OCI-LY3 (cell line): ENCODE measurements around the gene MAD1L1.

ENCODE experiments used
- H2AFZ ChIP-seq: fragments of 200-600, 300-600 bp; shearing (Covaris generic); 2 replicates; pipeline ENCODE4 v1.6.0; 2014; ENCODE audit warnings: antibody characterized with exemption, low read depth, low read length
- H3K27ac ChIP-seq: fragments of 200-600, 300-600 bp; sonication (generic); 2 replicates; pipeline ENCODE4 v1.5.1; 2014; ENCODE audit warnings: mild to moderate bottlenecking, low read length, moderate library complexity, mixed read lengths
- H3K27me3 ChIP-seq: fragments of 200-600, 300-600 bp; sonication (generic); 2 replicates; pipeline ENCODE4 v1.6.1; 2014; ENCODE audit warnings: low read depth, low read length, mixed read lengths
- H3K36me3 ChIP-seq: fragments of 200-600, 300-600 bp; sonication (generic); replicated peaks from 2 replicates; pipeline ENCODE3; 2014; ENCODE audit warnings: low read depth, low read length, mixed read lengths
- H3K4me1 ChIP-seq: fragments of 300-600, 200-600 bp; sonication (generic); 2 replicates; pipeline ENCODE4 v1.6.1; 2014; ENCODE audit warnings: low read length, mixed read lengths
- H3K4me2 ChIP-seq: fragments of 200-600, 300-600 bp; sonication (generic); 2 replicates; pipeline ENCODE4 v1.6.1; 2014; ENCODE audit warnings: low read length, mixed read lengths
- H3K4me3 ChIP-seq: fragments of 300-600, 200-600 bp; sonication (generic); 2 replicates; pipeline ENCODE4 v1.5.1; 2014; ENCODE audit warnings: antibody characterized with exemption, mild to moderate bottlenecking, low read length, moderate library complexity
- H3K79me2 ChIP-seq: fragments of 300-600, 200-600 bp; shearing (Covaris generic); 2 replicates; pipeline ENCODE4 v1.6.1; 2014; ENCODE audit warnings: mild to moderate bottlenecking, low read length, mixed read lengths
- H3K9ac ChIP-seq: fragments of 300-600, 200-600 bp; shearing (Covaris generic); 2 replicates; pipeline ENCODE4 v1.6.0; 2014; ENCODE audit warnings: mild to moderate bottlenecking, low read length, moderate library complexity
- H3K9me3 ChIP-seq: fragments of 200-600, 300-600 bp; shearing (Covaris generic); 2 replicates; pipeline ENCODE4 v1.6.1; 2014; ENCODE audit warnings: low read length, mixed read lengths; ENCODE audit not compliant: insufficient read depth
- H4K20me1 ChIP-seq: fragments of 200-600, 300-600 bp; sonication (generic); 2 replicates; pipeline ENCODE4 v1.6.1; 2016; ENCODE audit warnings: low read length, mixed read lengths; ENCODE audit not compliant: insufficient read depth
- CTCF ChIP-seq: fragments of 200-600, 300-600 bp; sonication (generic); IDR thresholded peaks from 2 replicates; pipeline ENCODE4 v1.5.1; 2014; ENCODE audit warnings: antibody characterized with exemption, low read length, low read depth
- EZH2phosphoT487 ChIP-seq: fragments of 200-600 bp; shearing (Covaris generic); IDR thresholded peaks from 2 replicates; pipeline ENCODE4 v1.6.1; 2018; ENCODE audit warnings: antibody characterized with exemption, mixed run types, low read depth

MAD1L1 gene

GRCh38 chr7:2068693-2069471 lies 163.9 kb downstream of the MAD1L1 start:
- no peaks in the 10 kb centered on the region for H3K36me3 ChIP-seq
- no peaks in the 10 kb centered on the region for H3K4me1 ChIP-seq
- H3K9me3 ChIP-seq, result no peaks in the 10 kb centered on the region
- no peak overlapping the region for H2AFZ ChIP-seq
- H3K27ac ChIP-seq, result no peak overlapping the region
- H4K20me1 ChIP-seq, result no peaks in the 10 kb centered on the region
- H3K4me3 ChIP-seq, result no peak overlapping the region
- no peaks in the 10 kb centered on the region for H3K27me3 ChIP-seq
- TF ChIP-seq EZH2phosphoT487 (no peak), CTCF (no peak)
- no peak overlapping the region for H3K4me2 ChIP-seq
- no peak overlapping the region for H3K9ac ChIP-seq
- no peaks in the 10 kb centered on the region for H3K79me2 ChIP-seq

- Histone ChIP-seq H3K9ac (no peak overlapping the region), H3K27me3 (no peaks in the 10 kb centered on the region), H2AFZ (no peak overlapping the region), H3K36me3 (no peaks in the 10 kb centered on the region), H3K4me2 (no peak overlapping the region), H3K27ac (no peak overlapping the region), H3K79me2 (no peaks in the 10 kb centered on the region), H3K4me1 (no peaks in the 10 kb centered on the region), H3K9me3 (no peaks in the 10 kb centered on the region), H3K4me3 (no peak overlapping the region), H4K20me1 (no peaks in the 10 kb centered on the region)
- no peak for TF ChIP-seq EZH2phosphoT487
- TF ChIP-seq CTCF, result no peak
Observed at GRCh38 chr7:2066251-2066919, 166.4 kb downstream of the MAD1L1 start.

- TF ChIP-seq EZH2phosphoT487 (no peak), CTCF (no peak)
- no peak overlapping the region for H3K27ac ChIP-seq
- no peaks in the 10 kb centered on the region for H4K20me1 ChIP-seq
- no peak overlapping the region for H3K4me3 ChIP-seq
- H3K9me3 ChIP-seq, result no peaks in the 10 kb centered on the region
- H3K36me3 ChIP-seq, result peaks cover under 1% of the 10 kb centered on the region
- no peak overlapping the region for H2AFZ ChIP-seq
- no peak overlapping the region for H3K4me2 ChIP-seq
- H3K4me1 ChIP-seq, result no peaks in the 10 kb centered on the region
- H3K79me2 ChIP-seq, result no peaks in the 10 kb centered on the region
- no peak overlapping the region for H3K9ac ChIP-seq
- H3K27me3 ChIP-seq, result no peaks in the 10 kb centered on the region
Observed at GRCh38 chr7:2065528-2065927, 167.2 kb downstream of the MAD1L1 start.

- Histone ChIP-seq H3K27ac (no peak overlapping the region), H3K36me3 (peaks cover 5% of the 10 kb centered on the region), H3K4me1 (no peaks in the 10 kb centered on the region), H3K9ac (no peak overlapping the region), H3K4me3 (no peak overlapping the region), H2AFZ (no peak overlapping the region), H4K20me1 (no peaks in the 10 kb centered on the region), H3K9me3 (no peaks in the 10 kb centered on the region), H3K4me2 (no peak overlapping the region), H3K27me3 (no peaks in the 10 kb centered on the region), H3K79me2 (no peaks in the 10 kb centered on the region)
- TF ChIP-seq EZH2phosphoT487 (no peak), CTCF (no peak)
Observed at GRCh38 chr7:2063563-2064260, 169.0 kb downstream of the MAD1L1 start.
